ENCODE measurements around the gene GAMT. TPM values are rescaled to one million over a fixed set of nuclear protein-coding genes. Genes with fewer than 3 reads are reported as not detected.

Gene GAMT
- total and polyA plus RNA-seq, 2 of the 13 experiments (the other 11 are each of a cell fraction or from before 2014, with no cell fraction given): 115 to 124 TPM

DNA sequence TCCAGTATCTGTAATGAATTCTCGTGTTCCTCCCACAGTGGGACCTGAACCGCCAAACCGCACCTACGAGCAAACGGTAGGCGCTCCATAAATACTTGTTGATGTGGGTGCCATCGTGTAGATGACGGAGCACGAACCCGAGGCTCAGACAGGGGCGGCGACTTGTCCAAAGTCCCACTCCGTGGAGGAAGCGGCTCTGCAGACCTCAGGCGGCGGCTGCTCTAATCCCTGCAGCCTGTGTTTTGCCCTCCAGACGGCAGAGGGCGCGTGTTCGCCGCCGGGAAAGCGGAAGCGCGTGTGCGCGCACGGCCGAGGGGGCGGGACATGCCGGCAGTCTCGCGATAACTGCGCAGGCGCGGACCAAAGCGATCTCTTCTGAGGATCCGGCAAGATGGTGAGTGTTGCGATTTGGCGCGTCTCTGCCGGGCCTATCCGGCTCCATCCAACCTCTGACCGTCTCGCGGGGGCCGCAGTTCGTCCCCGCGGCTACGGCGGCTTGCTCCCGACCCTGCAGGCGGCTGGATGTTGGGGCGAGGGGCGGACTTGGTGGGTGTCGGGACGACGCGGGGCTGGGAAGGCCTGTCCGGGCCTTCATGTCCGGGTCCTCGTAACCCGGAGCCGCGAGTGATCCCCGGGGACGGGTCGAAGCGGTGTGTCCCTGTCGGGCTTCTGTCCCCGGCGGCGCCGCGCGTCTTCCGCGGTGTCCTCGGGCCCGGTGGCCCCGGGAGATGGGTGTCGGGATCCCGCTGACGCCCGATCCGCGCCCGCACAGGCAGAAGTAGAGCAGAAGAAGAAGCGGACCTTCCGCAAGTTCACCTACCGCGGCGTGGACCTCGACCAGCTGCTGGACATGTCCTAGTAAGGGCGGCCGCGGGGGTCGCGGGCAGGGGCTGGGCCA, 36.9 kb upstream of the GAMT start, which contains the start of gene RPS15 (continued):
- TF ChIP-seq ZNF138 (CRISPR knock-in tag; IDR thresholded peaks at IDR 0.05; ENCODE audit: low read depth) (peak; percentile 86; the same call in 1 of the 2 replicates), PHB2 (IDR thresholded peaks at IDR 0.05; ENCODE audit: partially characterized antibody) (no peak), MXD4 (CRISPR knock-in tag; IDR thresholded peaks at IDR 0.05) (peak; percentile 97), NRL (CRISPR knock-in tag; IDR thresholded peaks at IDR 0.05; ENCODE audit: borderline replicate concordance) (peak; percentile 97; the same call in 1 of the 2 replicates), ZFP90 (CRISPR knock-in tag; IDR thresholded peaks at IDR 0.05; ENCODE audit: borderline replicate concordance) (peak; percentile 92; the same call in 1 of the 2 replicates), FOXA1 (IDR thresholded peaks at IDR 0.05) (no peak), FOXA1 (CRISPR knock-in tag; IDR thresholded peaks at IDR 0.05) (0 out of 2 replicates have a peak, but pooled peaks have one; percentile 2), HDAC1 (CRISPR knock-in tag; IDR thresholded peaks at IDR 0.05) (peak; percentile 86), ZNF577 (CRISPR knock-in tag; IDR thresholded peaks at IDR 0.05; ENCODE audit: borderline replicate concordance, low read depth) (no peak), ZKSCAN8 (CRISPR knock-in tag; IDR thresholded peaks at IDR 0.05; ENCODE audit: borderline replicate concordance) (peak; percentile 99), ZC3H4 (CRISPR knock-in tag; IDR thresholded peaks at IDR 0.05; ENCODE audit: borderline replicate concordance) (no peak), SUZ12 (IDR thresholded peaks at IDR 0.05; ENCODE audit: low read depth, low read length) (no peak)
- TF ChIP-seq, protein P1, sequence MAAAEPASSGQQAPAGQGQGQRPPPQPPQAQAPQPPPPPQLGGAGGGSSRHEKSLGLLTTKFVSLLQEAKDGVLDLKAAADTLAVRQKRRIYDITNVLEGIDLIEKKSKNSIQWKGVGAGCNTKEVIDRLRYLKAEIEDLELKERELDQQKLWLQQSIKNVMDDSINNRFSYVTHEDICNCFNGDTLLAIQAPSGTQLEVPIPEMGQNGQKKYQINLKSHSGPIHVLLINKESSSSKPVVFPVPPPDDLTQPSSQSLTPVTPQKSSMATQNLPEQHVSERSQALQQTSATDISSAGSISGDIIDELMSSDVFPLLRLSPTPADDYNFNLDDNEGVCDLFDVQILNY (CRISPR knock-in tag; conservative IDR thresholded peaks at IDR 0.05): 0 out of 2 replicates have a peak, but pooled peaks have one; percentile 44
- TF ChIP-seq, protein P2, sequence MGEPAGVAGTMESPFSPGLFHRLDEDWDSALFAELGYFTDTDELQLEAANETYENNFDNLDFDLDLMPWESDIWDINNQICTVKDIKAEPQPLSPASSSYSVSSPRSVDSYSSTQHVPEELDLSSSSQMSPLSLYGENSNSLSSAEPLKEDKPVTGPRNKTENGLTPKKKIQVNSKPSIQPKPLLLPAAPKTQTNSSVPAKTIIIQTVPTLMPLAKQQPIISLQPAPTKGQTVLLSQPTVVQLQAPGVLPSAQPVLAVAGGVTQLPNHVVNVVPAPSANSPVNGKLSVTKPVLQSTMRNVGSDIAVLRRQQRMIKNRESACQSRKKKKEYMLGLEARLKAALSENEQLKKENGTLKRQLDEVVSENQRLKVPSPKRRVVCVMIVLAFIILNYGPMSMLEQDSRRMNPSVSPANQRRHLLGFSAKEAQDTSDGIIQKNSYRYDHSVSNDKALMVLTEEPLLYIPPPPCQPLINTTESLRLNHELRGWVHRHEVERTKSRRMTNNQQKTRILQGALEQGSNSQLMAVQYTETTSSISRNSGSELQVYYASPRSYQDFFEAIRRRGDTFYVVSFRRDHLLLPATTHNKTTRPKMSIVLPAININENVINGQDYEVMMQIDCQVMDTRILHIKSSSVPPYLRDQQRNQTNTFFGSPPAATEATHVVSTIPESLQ (CRISPR knock-in tag; conservative IDR thresholded peaks at IDR 0.05): no peak
- TF ChIP-seq, protein P3, sequence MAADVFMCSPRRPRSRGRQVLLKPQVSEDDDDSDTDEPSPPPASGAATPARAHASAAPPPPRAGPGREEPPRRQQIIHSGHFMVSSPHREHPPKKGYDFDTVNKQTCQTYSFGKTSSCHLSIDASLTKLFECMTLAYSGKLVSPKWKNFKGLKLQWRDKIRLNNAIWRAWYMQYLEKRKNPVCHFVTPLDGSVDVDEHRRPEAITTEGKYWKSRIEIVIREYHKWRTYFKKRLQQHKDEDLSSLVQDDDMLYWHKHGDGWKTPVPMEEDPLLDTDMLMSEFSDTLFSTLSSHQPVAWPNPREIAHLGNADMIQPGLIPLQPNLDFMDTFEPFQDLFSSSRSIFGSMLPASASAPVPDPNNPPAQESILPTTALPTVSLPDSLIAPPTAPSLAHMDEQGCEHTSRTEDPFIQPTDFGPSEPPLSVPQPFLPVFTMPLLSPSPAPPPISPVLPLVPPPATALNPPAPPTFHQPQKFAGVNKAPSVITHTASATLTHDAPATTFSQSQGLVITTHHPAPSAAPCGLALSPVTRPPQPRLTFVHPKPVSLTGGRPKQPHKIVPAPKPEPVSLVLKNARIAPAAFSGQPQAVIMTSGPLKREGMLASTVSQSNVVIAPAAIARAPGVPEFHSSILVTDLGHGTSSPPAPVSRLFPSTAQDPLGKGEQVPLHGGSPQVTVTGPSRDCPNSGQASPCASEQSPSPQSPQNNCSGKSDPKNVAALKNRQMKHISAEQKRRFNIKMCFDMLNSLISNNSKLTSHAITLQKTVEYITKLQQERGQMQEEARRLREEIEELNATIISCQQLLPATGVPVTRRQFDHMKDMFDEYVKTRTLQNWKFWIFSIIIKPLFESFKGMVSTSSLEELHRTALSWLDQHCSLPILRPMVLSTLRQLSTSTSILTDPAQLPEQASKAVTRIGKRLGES (CRISPR knock-in tag; IDR thresholded peaks at IDR 0.05; ENCODE audit: borderline replicate concordance): peak; percentile 82
- TF ChIP-seq, protein P4, sequence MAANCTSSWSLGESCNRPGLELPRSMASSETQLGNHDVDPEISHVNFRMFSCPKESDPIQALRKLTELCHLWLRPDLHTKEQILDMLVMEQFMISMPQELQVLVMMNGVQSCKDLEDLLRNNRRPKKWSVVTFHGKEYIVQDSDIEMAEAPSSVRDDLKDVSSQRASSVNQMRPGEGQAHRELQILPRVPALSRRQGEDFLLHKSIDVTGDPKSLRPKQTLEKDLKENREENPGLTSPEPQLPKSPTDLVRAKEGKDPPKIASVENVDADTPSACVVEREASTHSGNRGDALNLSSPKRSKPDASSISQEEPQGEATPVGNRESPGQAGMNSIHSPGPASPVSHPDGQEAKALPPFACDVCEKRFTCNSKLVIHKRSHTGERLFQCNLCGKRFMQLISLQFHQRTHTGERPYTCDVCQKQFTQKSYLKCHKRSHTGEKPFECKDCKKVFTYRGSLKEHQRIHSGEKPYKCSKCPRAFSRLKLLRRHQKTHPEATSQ (CRISPR knock-in tag; IDR thresholded peaks at IDR 0.05; ENCODE audit: borderline replicate concordance): peak; percentile 92
- TF ChIP-seq, protein P5, sequence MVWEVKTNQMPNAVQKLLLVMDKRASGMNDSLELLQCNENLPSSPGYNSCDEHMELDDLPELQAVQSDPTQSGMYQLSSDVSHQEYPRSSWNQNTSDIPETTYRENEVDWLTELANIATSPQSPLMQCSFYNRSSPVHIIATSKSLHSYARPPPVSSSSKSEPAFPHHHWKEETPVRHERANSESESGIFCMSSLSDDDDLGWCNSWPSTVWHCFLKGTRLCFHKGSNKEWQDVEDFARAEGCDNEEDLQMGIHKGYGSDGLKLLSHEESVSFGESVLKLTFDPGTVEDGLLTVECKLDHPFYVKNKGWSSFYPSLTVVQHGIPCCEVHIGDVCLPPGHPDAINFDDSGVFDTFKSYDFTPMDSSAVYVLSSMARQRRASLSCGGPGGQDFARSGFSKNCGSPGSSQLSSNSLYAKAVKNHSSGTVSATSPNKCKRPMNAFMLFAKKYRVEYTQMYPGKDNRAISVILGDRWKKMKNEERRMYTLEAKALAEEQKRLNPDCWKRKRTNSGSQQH (CRISPR knock-in tag; IDR thresholded peaks at IDR 0.05; ENCODE audit: low read depth): peak; percentile 61

All from HepG2 (cell line).